ENCODE results near the gene SMU1.
A peak's percentile ranks its signal among the peaks of the same experiment; 100 is the strongest.

Gene SMU1

GRCh38 chr9:33110686-33111085 lies 34.2 kb upstream of the SMU1 start:
- DNase-seq: no peak
- ChIA-PET POLR2A (no interaction called here), CTCF (interaction anchor here (1.5 kb wide), 1 partner anchor 60 kb away, joined by 7 read pairs; no protein-coding TSS in a partner anchor)
- Histone ChIP-seq H3K27ac (ENCODE audit: insufficient read depth in 1 of 2, low read depth in 1 of 2, low read length in 2 of 2, poor library complexity in 1 of 2, severe bottlenecking in 2 of 2) (no peak overlapping the region), H3K4me3 (ENCODE audit: control insufficient read depth in 1 of 7, extremely low read depth in 1 of 7, insufficient read depth in 4 of 7, low read depth in 2 of 7, low read length in 6 of 7) (no peak overlapping the region), H3K9me3 (ENCODE audit: control extremely low read depth in 1 of 5, control insufficient read depth in 4 of 5, insufficient read depth in 2 of 5, low read depth in 1 of 5, low read length in 4 of 5) (no peaks in the 10 kb centered on the region), H3K27me3 (replicated peaks in 2 of 5; ENCODE audit: control insufficient read depth in 4 of 5, insufficient read depth in 5 of 5, low read length in 4 of 5) (no peaks in the 10 kb centered on the region), H3K36me3 (ENCODE audit: control insufficient read depth in 4 of 4, insufficient read depth in 4 of 4, low read length in 3 of 4) (peaks cover 8 to 37% (median 29%) of the 10 kb centered on the region in 4 experiments), H3K4me1 (ENCODE audit: control extremely low read depth in 1 of 4, control insufficient read depth in 4 of 4, insufficient read depth in 4 of 4, low read length in 3 of 4) (no peaks in the 10 kb centered on the region)
- WGBS (ENCODE audit: insufficient coverage): 100% methylated on average over 3 of the region's 5 CpGs

DNA sequence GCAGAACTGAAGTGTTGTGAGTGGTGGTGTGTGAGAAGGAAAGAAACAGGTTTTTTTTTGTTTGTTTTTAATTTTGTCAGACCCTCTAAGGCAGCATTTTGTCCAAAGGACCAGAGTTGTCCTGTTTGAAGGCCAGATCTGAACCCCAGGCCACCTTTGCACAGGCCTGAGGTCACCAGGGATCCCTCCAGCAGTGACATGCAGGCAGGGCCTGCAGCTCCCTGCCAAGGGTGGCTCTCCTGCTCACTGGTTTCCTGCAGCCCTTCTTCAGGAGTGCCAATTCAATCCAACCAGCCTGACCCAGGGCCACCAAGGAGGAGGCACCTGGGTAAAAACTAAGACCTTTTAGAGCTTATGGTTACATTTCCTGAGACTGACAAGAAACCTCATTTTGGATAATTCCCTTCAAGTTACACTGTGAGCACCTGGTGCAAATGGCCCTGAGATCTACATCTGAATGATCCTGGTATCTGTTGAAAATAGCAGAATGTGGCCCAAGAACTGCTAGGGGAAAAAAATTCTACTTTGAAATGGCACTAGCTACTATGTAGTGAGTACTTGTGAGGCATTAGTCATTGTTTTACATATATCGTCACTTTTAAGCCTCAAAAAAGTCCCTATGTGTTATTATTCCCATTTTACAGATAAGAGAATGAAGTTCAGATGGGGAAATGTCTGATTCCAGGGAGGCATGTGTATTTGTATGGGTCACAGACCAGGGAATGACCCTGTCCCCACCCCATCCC lies 33.5 kb upstream of the SMU1 start:
- CTCF ChIA-PET: interaction anchor here (0.8 to 2.1 kb wide), 6 partner anchors 9 to 60 kb away, joined by 3 to 8 read pairs (median 5); no protein-coding TSS in a partner anchor
- H3K36me3 ChIP-seq (ENCODE audit: control insufficient read depth in 4 of 4, insufficient read depth in 4 of 4, low read length in 3 of 4): peaks cover 8 to 36% (median 27%) of the 10 kb centered on the region in 4 experiments
- no peaks in the 10 kb centered on the region for H3K27me3 ChIP-seq (replicated peaks in 2 of 5; ENCODE audit: control insufficient read depth in 4 of 5, insufficient read depth in 5 of 5, low read length in 4 of 5)
- H3K4me1 ChIP-seq (ENCODE audit: control extremely low read depth in 1 of 4, control insufficient read depth in 4 of 4, insufficient read depth in 4 of 4, low read length in 3 of 4): no peaks in the 10 kb centered on the region
- POLR2A ChIA-PET: no interaction called here
- DNase-seq: no peak
- H3K9me3 ChIP-seq (ENCODE audit: control extremely low read depth in 1 of 5, control insufficient read depth in 4 of 5, insufficient read depth in 2 of 5, low read depth in 1 of 5, low read length in 4 of 5): no peaks in the 10 kb centered on the region
- no CpG with 5 or more reads among the region's 1 CpG for WGBS (ENCODE audit: insufficient coverage)
- no peak overlapping the region for H3K27ac ChIP-seq (ENCODE audit: insufficient read depth in 1 of 2, low read depth in 1 of 2, low read length in 2 of 2, poor library complexity in 1 of 2, severe bottlenecking in 2 of 2)
- no peak overlapping the region for H3K4me3 ChIP-seq (ENCODE audit: control insufficient read depth in 1 of 7, extremely low read depth in 1 of 7, insufficient read depth in 4 of 7, low read depth in 2 of 7, low read length in 6 of 7)

GRCh38 chr9:33109097-33109496 lies 32.6 kb upstream of the SMU1 start:
- Histone ChIP-seq H3K9me3 (ENCODE audit: control extremely low read depth in 1 of 5, control insufficient read depth in 4 of 5, insufficient read depth in 2 of 5, low read depth in 1 of 5, low read length in 4 of 5) (no peaks in the 10 kb centered on the region), H3K27me3 (replicated peaks in 2 of 5; ENCODE audit: control insufficient read depth in 4 of 5, insufficient read depth in 5 of 5, low read length in 4 of 5) (no peaks in the 10 kb centered on the region), H3K4me3 (ENCODE audit: control insufficient read depth in 1 of 7, extremely low read depth in 1 of 7, insufficient read depth in 4 of 7, low read depth in 2 of 7, low read length in 6 of 7) (no peak overlapping the region), H3K36me3 (ENCODE audit: control insufficient read depth in 4 of 4, insufficient read depth in 4 of 4, low read length in 3 of 4) (peaks cover 8 to 26% (median 18%) of the 10 kb centered on the region in 4 experiments), H3K4me1 (ENCODE audit: control extremely low read depth in 1 of 4, control insufficient read depth in 4 of 4, insufficient read depth in 4 of 4, low read length in 3 of 4) (no peaks in the 10 kb centered on the region), H3K27ac (ENCODE audit: insufficient read depth in 1 of 2, low read depth in 1 of 2, low read length in 2 of 2, poor library complexity in 1 of 2, severe bottlenecking in 2 of 2) (no peak overlapping the region)
- WGBS (ENCODE audit: insufficient coverage): no CpG with 5 or more reads among the region's 3 CpGs
- CTCF ChIA-PET: interaction anchor here (0.8 to 2.1 kb wide), 7 partner anchors 9 to 114 kb away, joined by 3 to 8 read pairs (median 4); no protein-coding TSS in a partner anchor
- POLR2A ChIA-PET: no interaction called here
- no peak for DNase-seq

DNA sequence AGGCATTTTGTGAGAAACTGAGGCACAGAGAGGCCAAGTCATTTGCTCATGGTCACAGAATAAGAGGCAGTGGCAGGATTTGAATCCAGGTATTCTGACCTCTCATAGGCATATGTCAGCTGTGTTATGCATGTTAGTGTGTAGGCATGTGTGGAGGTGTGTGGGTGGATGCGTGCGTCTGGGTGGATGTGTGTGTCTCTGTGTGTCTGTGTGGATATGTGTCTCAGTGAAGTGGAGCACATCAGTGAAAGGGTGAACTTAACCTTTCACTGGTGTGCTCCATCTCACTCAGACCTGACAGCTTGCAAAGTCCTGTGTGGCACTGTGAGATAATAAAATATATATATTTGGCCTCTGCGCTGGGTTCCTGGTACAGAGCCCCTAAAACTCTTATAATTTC lies 32.0 kb upstream of the SMU1 start:
- H3K4me1 ChIP-seq (ENCODE audit: control extremely low read depth in 1 of 4, control insufficient read depth in 4 of 4, insufficient read depth in 4 of 4, low read length in 3 of 4): no peaks in the 10 kb centered on the region
- no peaks in the 10 kb centered on the region for H3K27me3 ChIP-seq (replicated peaks in 2 of 5; ENCODE audit: control insufficient read depth in 4 of 5, insufficient read depth in 5 of 5, low read length in 4 of 5)
- 100% methylated on average over 2 of the region's 3 CpGs for WGBS (ENCODE audit: insufficient coverage)
- peak in 1 of 3 donors; percentile 9 for DNase-seq
- H3K4me3 ChIP-seq (ENCODE audit: control insufficient read depth in 1 of 7, extremely low read depth in 1 of 7, insufficient read depth in 4 of 7, low read depth in 2 of 7, low read length in 6 of 7): no peak overlapping the region
- H3K9me3 ChIP-seq (ENCODE audit: control extremely low read depth in 1 of 5, control insufficient read depth in 4 of 5, insufficient read depth in 2 of 5, low read depth in 1 of 5, low read length in 4 of 5): no peaks in the 10 kb centered on the region
- H3K27ac ChIP-seq (ENCODE audit: insufficient read depth in 1 of 2, low read depth in 1 of 2, low read length in 2 of 2, poor library complexity in 1 of 2, severe bottlenecking in 2 of 2): no peak overlapping the region
- peaks cover 5 to 20% (median 13%) of the 10 kb centered on the region in 4 experiments for H3K36me3 ChIP-seq (ENCODE audit: control insufficient read depth in 4 of 4, insufficient read depth in 4 of 4, low read length in 3 of 4)
- CTCF ChIA-PET: interaction anchor here (1.1 to 2.1 kb wide), 3 partner anchors 9 to 115 kb away, joined by 3 to 8 read pairs (median 6); no protein-coding TSS in a partner anchor
- POLR2A ChIA-PET: no interaction called here

- Histone ChIP-seq H3K27ac (ENCODE audit: insufficient read depth in 1 of 2, low read depth in 1 of 2, low read length in 2 of 2, poor library complexity in 1 of 2, severe bottlenecking in 2 of 2) (no peak overlapping the region), H3K36me3 (ENCODE audit: control insufficient read depth in 4 of 4, insufficient read depth in 4 of 4, low read length in 3 of 4) (peaks cover 0 to 15% (median 7%) of the 10 kb centered on the region in 4 experiments), H3K9me3 (ENCODE audit: control extremely low read depth in 1 of 5, control insufficient read depth in 4 of 5, insufficient read depth in 2 of 5, low read depth in 1 of 5, low read length in 4 of 5) (no peaks in the 10 kb centered on the region), H3K27me3 (replicated peaks in 2 of 5; ENCODE audit: control insufficient read depth in 4 of 5, insufficient read depth in 5 of 5, low read length in 4 of 5) (no peaks in the 10 kb centered on the region), H3K4me1 (ENCODE audit: control extremely low read depth in 1 of 4, control insufficient read depth in 4 of 4, insufficient read depth in 4 of 4, low read length in 3 of 4) (no peaks in the 10 kb centered on the region), H3K4me3 (ENCODE audit: control insufficient read depth in 1 of 7, extremely low read depth in 1 of 7, insufficient read depth in 4 of 7, low read depth in 2 of 7, low read length in 6 of 7) (no peak overlapping the region)
- no CpG with 5 or more reads among the region's 5 CpGs for WGBS (ENCODE audit: insufficient coverage)
- ChIA-PET POLR2A (no interaction called here), CTCF (no interaction called here)
- no peak for DNase-seq
These were observed 31.3 kb upstream of the SMU1 start for GRCh38 chr9:33107762-33108161.

DNA sequence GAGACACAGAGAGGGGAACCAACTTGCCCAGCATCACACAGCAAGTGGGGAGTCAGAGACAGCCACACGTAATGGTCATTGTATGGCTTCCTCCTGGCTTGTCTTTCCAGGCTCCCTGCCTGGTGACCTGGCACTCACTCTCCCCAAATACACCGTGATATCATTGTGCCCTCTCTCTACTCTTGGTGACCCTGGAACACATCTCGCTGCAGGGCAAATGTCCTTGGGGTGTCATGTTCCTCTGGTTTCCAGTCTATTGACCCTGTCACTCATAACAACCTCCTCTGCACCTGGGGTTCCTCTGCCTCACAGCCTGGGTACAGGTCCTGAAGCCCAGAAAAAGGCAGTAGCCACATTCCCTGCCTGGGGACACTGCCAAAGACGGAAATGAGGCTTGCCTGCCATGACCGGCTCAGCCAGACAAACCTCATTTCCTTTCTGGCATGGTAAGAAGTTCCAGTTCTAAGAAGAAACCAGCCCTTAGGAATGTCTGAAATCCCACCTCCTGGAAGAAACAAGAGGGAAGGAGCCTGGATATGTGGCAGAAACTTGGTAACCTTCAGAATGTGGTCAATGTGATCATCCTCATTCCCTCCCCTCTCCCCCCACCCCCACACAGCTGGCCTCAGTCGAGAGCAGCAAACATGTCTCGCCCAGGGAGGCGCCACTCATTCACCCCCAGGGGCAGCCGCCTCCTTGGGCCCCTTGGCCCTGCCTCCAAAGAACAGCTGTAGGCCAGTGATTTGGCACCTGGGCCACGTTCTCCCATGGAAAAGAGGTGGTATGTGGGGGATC lies 30.6 kb upstream of the SMU1 start:
- 89% methylated on average over 8 of the region's 10 CpGs for WGBS (ENCODE audit: insufficient coverage)
- ChIA-PET POLR2A (no interaction called here), CTCF (no interaction called here)
- Histone ChIP-seq H3K4me1 (ENCODE audit: control extremely low read depth in 1 of 4, control insufficient read depth in 4 of 4, insufficient read depth in 4 of 4, low read length in 3 of 4) (no peaks in the 10 kb centered on the region), H3K27ac (ENCODE audit: insufficient read depth in 1 of 2, low read depth in 1 of 2, low read length in 2 of 2, poor library complexity in 1 of 2, severe bottlenecking in 2 of 2) (no peak overlapping the region), H3K9me3 (ENCODE audit: control extremely low read depth in 1 of 5, control insufficient read depth in 4 of 5, insufficient read depth in 2 of 5, low read depth in 1 of 5, low read length in 4 of 5) (no peaks in the 10 kb centered on the region), H3K4me3 (ENCODE audit: control insufficient read depth in 1 of 7, extremely low read depth in 1 of 7, insufficient read depth in 4 of 7, low read depth in 2 of 7, low read length in 6 of 7) (no peak overlapping the region), H3K27me3 (replicated peaks in 2 of 5; ENCODE audit: control insufficient read depth in 4 of 5, insufficient read depth in 5 of 5, low read length in 4 of 5) (no peaks in the 10 kb centered on the region), H3K36me3 (ENCODE audit: control insufficient read depth in 4 of 4, insufficient read depth in 4 of 4, low read length in 3 of 4) (peaks cover 0 to 10% (median 5%) of the 10 kb centered on the region in 4 experiments)
- DNase-seq: peak in 1 of 3 donors; percentile 20

GRCh38 chr9:33106372-33106771 lies 29.9 kb upstream of the SMU1 start:
- CTCF ChIA-PET: no interaction called here
- no peak overlapping the region for H3K27ac ChIP-seq (ENCODE audit: insufficient read depth in 1 of 2, low read depth in 1 of 2, low read length in 2 of 2, poor library complexity in 1 of 2, severe bottlenecking in 2 of 2)

More at GRCh38 chr9:33106372-33106771, 29.9 kb upstream of the SMU1 start:
- POLR2A ChIA-PET: interaction anchor here (1.1 kb wide), 1 partner anchor 62 kb away, joined by 3 read pairs; no protein-coding TSS in a partner anchor
- WGBS (ENCODE audit: insufficient coverage): 91% methylated on average over 4 of the region's 4 CpGs
- Histone ChIP-seq H3K36me3 (ENCODE audit: control insufficient read depth in 4 of 4, insufficient read depth in 4 of 4, low read length in 3 of 4) (peaks cover 0 to 7% (median under 1%) of the 10 kb centered on the region in 4 experiments), H3K4me3 (ENCODE audit: control insufficient read depth in 1 of 7, extremely low read depth in 1 of 7, insufficient read depth in 4 of 7, low read depth in 2 of 7, low read length in 6 of 7) (no peak overlapping the region), H3K4me1 (ENCODE audit: control extremely low read depth in 1 of 4, control insufficient read depth in 4 of 4, insufficient read depth in 4 of 4, low read length in 3 of 4) (no peaks in the 10 kb centered on the region), H3K9me3 (ENCODE audit: control extremely low read depth in 1 of 5, control insufficient read depth in 4 of 5, insufficient read depth in 2 of 5, low read depth in 1 of 5, low read length in 4 of 5) (no peaks in the 10 kb centered on the region), H3K27me3 (replicated peaks in 2 of 5; ENCODE audit: control insufficient read depth in 4 of 5, insufficient read depth in 5 of 5, low read length in 4 of 5) (no peaks in the 10 kb centered on the region)
- no peak for DNase-seq
